ENCODE measurements around the gene NR1H2.
A peak's percentile ranks its signal among the peaks of the same experiment; 100 is the strongest.
"Not testable (repeated sequence)": the region's sequence is repeated elsewhere in the genome, so short reads cannot be mapped to it uniquely, and the experiment has no call there.

The NR1H2 gene

GRCh38 chr19:50376166-50377050, at the start of gene NR1H2:
TSS of gene NR1H2 (plus strand) at chr19:50376457. CDS start at chr19:50377606, 1,149 bp downstream.
- peak; percentile 94 for DNase-seq

DNA sequence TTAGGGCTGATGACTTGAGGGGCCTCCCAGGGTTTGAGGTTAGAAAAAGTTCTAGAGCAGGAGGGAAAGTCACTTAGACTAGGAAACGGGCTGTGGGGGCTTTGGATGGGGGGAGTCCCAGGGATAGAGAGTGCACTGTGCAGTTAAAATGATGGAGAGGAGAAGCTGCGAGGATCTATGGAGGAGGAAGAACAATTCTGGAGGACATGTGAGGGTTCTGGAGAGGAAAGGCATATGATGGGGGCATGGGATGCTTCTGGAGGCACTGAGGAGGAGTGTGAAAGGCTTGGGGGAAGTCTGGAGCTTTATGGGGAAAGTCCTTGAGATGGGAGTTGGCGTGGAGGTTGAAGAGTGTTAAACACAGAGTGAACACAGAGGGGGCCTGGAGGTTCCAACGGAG, 49.2 kb upstream of the NR1H2 start:
- no peak for DNase-seq

DNA sequence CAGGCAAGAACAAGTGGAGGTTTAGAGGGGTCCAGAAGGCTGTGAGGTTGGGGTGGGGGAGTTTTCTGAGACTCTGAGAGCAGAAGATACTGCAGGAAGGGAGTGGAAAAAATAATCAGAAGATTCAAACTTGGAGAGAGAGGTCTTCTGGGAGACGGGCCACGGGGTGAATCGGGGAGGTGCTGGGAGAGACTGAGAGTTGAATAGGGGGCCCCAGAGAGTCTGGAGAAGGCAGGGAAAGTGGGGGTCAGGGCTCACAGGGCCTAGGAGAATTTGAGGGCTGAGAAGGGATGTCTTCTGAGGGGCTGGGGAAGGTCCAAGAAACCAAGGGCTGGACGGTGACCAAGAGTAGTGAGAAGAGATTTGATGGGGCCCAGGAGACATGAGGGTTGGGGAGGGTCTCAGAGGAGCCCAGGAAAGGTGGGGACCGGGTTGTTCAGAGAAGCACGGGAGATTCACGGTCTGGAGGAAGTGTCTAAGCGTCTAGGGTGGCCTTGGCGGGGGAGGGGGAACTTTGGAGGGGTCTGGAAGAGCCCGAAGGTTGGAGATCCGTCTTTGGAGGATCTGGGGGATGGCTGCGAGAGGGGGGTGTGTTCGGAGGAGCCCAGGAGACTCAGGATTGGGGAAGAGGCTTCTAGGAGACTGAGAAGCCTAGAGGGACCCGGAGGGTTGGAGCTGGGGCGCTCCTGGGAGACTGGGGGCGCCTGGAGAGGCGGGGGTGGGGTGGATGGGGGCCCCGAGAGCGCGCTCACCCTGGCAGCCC, 48.6 kb upstream of the NR1H2 start:
- no peak for DNase-seq

DNA sequence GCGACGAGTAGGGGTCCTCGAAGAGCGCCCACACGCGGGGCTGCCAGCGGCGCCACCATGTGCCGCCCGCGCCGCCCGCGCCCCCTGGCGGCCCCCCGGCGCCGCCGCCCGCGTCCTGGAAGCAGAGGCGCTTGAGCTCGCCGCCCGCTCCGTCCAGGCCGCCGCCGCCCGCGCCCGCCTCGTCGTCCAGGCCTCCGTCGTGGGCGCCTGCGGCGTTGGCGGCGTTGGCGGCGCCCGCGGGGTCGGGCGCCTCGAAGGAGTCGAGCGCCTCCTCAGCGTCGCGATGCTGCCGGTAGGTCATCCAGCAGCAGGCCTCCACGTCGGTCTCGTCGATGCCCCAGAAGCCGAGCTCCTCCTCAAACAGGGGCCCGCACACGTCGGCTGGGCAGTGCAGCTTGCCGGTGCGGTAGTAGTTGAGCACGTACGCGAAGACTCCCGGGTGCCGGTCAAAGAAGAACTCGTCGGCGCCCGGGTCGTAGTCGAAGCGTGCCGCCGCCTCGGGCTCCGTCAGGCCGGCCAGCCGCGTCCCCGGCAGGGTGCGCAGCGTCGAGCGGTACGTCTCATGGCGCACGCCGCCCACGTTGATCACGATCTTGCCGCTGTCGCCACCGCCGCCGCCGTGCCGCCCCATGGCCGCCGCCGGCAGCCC, 47.9 kb upstream of the NR1H2 start:
- peak; percentile 46 to 68 for DNase-seq

DNA sequence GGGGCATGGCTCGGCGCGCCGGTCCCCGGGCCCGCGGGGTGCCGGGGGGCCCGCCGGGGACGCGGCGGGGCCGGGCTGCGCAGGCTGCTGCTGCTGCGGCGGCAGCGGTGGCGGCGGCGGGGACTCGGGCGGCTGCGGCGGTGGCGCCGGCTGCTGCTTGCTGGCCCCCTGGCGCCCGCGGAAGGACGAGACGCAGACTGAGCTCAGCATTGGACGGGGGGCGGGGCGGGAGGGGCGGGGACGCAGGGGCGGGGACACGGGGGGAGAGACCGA, 47.4 kb upstream of the NR1H2 start:
- no peak for DNase-seq

GRCh38 chr19:50329146-50329925, 46.9 kb upstream of the NR1H2 start, which contains the start of gene KCNC3:
TSS of gene KCNC3 (minus strand) at chr19:50329377. CDS start at chr19:50329082, 295 bp downstream.
- DNase-seq, result peak; percentile 94 to 98

GRCh38 chr19:50329926-50330294, 46.3 kb upstream of the NR1H2 start:
- DNase-seq, result not testable (repeated sequence)

DNA sequence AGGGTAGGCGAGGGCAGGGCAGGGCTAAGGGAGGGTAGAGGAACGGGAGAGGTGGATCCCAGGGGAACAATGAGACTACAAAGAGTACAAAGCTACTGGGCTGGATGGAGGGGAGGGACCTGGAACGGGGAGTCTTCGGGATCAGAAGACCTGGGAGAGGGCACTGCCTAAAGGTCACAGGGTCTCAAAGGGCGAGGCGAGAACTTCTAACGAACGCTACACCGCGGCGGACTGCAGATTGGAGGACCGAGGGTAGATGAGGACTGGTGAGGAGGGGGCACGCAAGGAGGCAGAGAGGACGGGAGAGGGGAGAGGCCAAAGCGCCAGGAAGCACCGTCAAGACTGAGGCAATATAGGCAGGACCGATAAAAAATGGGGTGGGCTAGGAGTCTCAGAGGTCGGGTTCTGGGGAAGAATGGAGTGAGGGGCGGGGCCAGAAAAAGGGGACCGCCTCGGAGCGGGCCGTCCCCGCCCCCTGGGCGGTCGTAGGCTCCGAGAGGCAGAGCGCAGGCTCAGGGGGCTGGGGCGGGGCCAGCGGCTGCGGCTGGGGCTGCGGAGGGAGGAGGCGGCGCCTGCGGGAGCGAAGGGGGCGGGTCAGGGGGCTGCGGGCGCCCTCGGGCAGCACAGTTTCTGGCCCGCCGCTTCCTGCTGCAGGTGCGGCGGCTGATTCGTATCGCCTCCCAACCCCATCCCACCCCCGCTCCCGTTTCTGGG, 45.7 kb upstream of the NR1H2 start:
- peak; percentile 79 to 90 for DNase-seq

GRCh38 chr19:50331221-50331993, 44.9 kb upstream of the NR1H2 start:
- DNase-seq, result no peak

DNA sequence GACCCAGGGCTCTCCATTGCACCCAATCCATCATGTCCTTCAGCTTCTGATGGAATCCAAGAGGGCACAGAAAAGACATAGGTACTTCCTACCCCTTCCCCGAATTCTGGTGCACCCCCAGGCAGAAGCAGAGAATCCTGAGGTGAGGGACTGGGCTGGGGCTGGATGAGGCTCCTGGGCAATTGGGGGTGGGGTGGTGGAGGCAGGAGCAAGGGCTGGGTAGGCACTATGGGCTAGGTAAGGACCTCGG, 44.3 kb upstream of the NR1H2 start:
- DNase-seq, result no peak

DNA sequence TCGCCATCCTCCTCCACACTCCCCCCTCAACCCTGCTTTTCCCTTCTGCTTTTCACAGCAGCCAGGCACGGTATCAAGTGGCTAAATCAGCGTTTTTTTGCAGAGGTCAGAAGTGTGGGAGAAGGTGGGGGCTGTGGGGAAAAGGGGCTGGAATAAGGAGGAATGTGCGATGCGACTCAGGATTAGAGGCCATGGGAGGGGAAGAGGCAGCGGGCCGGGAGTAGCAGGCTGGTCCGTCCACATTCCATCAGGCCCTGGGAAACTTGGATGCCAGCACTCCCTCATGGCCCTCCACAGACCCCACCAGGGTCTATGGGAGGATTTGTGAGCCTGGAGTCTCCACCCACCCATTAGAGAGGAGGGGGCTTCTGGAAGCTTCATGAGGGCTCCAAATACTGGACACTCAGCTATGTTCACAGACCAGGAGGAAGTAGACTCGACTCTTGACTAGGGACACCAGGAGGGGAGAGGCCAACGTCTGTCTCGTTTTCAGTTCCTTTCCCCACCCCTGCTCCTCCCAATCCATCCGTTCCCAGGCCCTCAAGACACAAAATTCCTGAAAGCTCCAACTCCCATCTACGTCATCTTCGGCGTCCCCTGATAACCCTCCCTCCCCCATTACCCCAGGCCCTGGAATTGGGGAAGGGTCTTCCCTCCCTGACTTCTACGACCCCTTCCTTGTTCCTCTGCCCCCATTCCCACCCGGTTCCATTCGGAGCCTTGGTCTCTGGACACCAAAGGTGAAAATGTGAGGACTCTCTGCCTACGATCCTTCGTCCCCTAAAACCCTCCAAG, 43.8 kb upstream of the NR1H2 start:
- no peak for DNase-seq

DNA sequence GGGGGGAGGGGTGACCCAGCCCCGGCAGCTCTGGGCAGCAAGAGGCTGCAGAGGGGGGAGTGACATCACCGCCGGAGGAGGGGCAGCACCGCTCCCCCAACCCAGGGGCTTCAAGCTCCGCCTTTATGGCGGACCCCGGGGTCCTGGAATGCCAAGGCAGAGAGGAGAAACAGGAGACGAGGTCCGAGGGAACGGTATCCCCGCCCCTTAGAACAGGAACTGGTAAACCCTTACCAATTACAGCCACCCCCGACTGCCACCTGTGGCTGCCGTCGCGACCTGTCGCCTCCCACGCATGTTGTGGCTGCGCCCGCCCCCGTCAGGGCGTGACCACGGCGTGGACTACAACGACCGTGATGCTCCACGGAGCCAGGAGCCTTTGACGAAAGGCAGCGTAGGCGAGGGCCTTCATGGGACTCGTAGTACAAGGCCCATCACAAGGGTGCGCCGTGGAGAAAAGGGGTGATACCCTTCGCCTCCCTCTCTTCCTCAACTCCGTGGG, 43.0 kb upstream of the NR1H2 start:
- peak; percentile 89 to 95 for DNase-seq

DNA sequence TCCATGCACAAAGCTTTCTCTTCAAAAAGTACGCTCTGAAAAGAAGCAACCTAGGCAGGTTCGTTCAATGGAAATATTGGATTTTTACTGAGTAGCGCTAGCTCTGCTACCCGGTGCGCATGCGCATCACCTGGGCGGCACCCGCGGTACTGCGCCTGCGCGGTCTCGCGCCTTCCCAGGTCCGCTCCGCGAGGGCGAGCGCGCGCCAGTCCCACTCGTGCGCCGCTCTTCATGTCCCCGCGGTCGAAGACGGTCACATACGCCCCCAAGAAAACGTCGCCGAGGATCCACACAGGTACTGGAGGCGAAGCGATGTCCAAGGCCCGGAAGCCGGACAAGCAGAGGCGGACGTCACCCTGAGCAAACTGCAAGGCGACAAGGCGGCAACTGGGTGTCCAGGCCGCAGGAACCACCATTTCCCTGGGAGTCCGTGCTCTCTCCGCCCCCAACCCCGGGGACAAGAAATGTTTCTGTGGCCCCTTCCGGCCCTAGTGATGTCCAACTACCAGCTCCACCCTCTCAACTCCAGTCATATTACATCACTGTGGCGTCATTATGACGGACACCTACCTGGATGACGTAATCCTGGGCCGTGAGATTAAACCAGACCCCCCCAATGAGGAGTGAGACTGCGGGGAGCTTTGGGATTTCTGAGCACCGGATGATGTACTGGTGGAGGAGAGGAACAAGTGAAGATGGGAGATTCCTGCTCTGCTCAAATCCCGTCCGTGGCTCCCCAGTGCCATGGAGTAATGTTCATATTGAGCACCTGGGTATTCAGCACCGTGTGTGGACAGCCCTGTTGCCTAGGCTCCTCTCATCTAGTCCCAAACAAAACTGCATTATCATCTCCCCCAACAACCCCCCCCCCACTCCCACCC, 42.3 kb upstream of the NR1H2 start:
- DNase-seq, result peak; percentile 84 to 87

GRCh38 chr19:50334741-50335421, 41.4 kb upstream of the NR1H2 start:
- DNase-seq, result no peak

DNA sequence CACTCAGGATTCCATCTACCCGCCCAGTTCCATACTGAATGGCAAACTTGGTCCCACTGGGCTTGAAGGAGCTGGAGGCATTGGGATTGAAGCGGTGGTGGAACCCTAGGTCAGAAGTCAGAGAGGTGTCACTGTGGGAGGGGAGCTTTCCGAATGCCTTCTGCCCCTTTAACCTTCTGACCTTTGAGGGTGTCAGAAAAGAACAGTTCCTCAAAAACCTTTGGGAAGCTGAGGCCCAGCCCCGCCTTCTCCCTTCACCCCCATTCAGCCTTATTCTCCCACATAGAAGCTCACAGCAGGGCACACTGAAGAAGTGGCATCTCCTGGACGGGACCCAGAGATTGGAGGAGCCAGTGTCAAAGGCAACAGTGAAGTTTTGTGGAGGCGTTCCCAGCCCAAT, 39.2 kb upstream of the NR1H2 start:
- not testable (repeated sequence) for DNase-seq

DNA sequence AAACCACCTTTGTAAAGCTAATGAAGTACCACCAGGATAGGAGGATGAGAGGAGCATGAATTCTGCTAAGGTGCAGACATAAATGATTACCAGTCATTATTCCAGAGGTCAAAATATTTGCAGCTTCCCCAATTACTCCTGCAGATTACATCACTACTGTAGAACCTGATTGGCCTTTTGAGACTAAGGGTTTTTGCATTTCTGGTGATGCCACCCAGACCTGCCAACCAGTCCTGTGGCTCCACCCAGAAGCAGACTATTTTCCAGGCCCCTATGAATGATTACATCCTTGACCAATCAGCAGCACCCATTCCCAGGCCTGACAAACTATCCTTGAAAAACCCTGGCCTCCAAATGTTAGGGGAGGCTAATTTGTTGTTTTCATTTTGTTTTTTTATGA, 35.9 kb upstream of the NR1H2 start:
- no peak for DNase-seq

GRCh38 chr19:50341091-50341564, 35.1 kb upstream of the NR1H2 start:
- no peak for DNase-seq

- no peak for DNase-seq
These were observed 31.5 kb upstream of the NR1H2 start for GRCh38 chr19:50344661-50345318.
